Embryonic facial prominence (tissue), 1 donor: ENCODE measurements around the gene DET1.
"Not testable (repeated sequence)": the region's sequence is repeated elsewhere in the genome, so short reads cannot be mapped to it uniquely, and the experiment has no call there.

Source experiments
- DNase-seq: peaks from one replicate; pipeline ENCODE4 v3.0.0-alpha.2; 2016; ENCODE audit errors: extremely low spot score

DET1 gene

DNA sequence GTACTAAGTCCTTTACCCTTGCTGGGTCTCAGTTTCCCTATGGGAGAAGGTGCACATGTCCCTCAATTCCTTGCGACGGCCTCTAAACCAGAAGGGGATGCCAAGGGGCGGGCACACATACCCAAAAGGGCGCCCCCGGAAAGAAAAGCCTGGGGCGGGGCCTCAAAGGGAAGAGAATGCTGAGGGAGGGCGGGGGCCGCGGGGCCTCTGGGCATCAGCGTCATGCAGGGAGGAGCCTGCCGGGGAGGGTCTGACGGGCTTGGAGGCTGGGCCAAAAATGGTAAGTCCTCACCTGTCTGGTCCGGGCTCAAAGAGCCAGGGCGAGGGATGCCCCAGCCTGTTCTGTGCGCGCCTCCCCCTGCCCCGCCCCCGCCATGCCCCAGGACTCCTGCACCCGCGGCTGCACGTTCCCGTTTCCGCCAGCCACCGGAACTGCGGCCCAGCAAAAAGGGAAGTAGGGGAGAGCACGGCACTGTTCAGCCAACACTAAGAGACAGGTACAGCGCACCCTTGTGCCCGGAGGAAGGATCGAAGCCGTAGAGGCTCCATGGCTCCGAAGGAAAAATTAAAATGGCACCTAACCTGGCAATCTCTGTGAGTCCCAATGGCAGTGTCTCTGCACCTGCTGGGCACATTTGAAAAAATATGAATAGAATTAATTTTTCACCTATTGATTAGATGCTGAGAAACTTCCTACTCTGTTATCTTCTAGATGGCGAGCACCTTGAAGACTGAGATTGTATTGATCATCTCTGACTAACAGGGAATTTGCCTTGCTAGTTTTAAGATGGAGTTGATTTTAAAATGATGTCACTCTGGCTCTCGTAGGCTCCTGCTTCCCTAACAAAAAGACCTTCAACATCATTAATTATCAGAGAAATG lies at the start of gene DET1:
Gene DET1, minus strand, starts transcription at position 434 of the 882 bp plus-strand sequence. CDS start 14,976 bp downstream, outside the sequence.
- DNase-seq = peak; percentile 95

DNA sequence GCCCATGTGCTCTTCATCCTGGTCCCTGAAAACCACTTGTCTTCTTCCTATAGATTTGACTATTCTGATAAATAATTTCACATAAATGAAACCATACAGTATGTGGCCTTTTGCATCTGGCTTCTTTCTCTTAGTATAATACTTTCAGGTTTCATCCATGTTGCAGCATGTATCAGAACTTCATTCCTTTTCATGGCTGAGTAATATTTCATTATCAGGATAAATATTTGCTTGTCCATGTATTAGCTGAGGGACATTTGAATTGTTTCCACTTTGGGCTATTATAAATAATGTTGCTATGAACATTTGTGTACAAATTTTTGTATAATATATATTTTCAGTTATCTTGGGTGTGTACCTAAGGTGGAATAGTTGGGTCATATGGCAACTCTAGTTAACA lies 44.9 kb upstream of the DET1 start:
- DNase-seq = no peak

DNA sequence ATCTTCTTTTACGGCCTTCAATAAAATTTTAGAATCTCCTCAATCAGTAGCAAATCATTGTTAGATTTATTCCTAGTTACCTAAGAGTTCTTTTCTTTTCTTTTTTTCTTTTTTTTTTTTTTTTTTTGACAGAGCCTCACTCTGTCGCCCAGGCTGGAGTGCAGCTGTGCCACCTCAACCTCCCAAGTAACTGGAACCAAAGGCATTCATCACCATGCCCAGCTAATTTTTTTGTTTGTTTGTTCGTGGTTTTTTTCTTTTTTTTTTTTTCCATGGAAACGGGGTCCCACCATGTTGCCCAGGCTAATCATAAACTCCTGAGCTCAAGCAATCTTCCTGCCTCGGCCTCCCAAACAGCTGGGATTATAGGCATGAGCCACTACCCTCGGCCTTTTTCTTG lies 44.3 kb upstream of the DET1 start:
- DNase-seq = no peak

DNA sequence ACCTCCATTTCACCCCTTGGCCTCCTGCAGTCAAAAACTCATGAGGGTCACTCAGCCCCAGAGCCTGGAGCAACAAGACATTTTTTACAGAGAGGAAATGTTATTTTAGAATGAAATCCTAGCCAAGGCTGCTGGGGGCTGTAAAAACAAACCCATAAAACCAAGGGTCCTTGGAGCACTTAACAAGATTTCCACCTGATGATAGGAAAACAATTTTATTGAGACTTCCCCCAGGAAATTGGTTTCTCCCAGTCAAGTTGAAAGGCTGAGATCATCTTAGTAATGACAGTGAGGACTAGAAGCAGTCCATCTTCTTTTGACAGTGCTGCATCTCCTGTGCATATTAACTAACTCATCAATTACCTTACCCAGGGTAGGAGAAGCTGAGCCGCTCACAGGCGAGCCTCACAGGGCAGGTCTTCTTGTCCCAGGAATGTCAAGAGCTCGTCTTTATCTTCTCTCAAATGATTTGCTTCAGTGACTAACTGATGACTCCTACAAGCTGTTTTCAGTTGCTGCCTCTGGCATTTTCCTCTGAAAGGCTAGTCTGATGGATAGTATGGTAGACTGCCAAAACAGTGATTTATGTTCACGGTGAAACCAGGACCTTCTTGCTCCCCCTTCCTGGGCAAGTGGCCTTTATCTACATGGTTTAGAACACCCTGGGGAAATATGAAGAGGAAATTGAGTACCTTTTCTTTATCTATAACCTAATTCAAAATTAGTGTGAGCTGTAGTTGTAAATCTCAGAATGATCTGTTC lies 40.1 kb upstream of the DET1 start:
- DNase-seq = no peak

DNA sequence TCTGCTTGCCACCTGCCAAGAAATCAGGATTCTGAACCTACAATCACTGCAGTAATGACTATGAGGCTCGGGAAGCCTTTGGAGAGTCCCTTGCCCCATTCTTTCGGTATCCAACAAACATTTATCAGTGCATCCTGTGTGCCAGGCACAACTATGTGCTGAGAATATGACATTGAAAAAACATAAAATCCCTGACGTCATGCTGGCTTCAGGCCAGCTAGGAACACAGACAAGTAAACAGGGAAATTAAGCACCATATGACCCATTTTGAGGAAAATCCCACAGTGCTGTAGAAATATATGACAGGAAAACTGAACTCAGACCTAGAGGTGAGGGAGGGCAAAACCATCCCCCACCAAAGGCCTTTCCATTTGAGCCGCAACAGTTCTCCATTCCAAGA lies 34.1 kb upstream of the DET1 start:
- no peak for DNase-seq

DNA sequence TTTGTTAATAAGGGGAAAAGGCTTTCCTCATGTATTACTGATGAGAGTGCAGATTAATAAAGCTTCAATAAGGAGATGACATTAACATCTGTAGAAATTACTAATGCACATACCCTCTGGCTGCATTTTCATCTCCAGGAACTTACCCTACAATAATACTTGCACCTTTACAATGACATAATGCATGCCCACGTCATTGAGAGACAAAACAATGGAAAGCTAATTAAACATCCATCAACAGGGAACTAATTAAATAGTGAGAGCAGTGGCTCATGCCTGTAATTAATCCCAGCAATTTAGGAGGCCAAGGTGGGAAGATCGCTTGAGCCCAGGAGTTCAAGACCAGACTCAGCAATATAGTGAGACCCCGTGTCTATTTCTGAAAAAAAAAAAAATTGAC lies 32.8 kb upstream of the DET1 start:
- no peak for DNase-seq

DNA sequence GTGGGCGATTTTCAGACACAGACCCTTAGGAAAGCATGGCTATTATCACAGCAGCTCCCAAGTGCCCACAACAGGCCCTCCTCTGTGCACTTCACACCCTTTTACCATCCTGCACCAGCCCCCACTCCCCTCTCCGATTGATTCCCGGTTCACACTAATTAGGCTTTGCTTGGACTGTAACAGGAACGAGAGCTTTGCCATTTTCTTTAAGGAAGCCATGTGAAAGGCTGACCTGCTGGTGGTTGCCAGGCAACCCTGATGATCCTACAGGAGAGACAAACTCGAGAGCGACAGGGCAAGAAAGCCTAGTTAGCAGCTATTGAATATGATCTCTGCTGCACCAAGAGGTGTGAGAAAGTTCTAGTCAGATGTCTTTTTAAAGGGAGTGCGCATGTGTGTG lies 28.2 kb upstream of the DET1 start:
- DNase-seq = no peak

DNA sequence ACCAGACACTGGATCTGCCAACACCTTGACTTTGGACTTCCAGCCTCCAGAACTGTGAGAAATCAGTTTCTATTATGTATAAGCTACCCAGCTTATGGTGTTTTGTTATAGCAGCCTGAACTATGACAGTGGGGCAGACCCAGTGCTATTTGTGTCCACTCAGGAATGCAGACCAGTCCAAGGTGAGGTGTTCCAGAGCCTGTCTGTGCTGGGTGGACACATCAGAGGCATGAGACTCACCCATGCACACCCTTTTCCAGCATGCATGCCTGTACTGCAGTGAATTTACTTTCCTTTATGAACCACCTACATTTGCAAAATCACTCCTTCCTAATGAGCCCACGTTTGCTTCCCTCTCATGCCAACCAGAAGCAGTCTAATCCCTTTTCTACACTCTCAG lies 27.6 kb upstream of the DET1 start:
- DNase-seq = no peak

DNA sequence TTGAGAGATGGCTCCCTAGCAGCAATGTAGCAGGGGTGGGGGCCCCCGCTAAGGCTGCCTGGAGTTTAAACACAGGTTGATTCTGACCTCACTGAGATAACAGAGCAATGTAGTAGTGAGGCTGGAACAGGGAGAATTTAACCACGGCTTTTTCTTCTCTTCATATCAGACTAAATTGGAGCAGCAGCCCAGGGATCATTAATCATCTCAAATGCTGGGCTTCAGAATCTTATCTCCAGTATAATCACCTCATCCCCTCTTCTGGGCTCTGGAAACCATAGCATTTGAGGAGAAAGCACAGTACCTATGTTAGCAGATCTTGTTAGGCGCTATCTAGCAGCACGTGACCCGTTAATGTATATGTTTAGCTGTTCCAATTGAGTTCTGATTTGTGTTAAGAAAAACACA lies 25.4 kb upstream of the DET1 start:
- no peak for DNase-seq

DNA sequence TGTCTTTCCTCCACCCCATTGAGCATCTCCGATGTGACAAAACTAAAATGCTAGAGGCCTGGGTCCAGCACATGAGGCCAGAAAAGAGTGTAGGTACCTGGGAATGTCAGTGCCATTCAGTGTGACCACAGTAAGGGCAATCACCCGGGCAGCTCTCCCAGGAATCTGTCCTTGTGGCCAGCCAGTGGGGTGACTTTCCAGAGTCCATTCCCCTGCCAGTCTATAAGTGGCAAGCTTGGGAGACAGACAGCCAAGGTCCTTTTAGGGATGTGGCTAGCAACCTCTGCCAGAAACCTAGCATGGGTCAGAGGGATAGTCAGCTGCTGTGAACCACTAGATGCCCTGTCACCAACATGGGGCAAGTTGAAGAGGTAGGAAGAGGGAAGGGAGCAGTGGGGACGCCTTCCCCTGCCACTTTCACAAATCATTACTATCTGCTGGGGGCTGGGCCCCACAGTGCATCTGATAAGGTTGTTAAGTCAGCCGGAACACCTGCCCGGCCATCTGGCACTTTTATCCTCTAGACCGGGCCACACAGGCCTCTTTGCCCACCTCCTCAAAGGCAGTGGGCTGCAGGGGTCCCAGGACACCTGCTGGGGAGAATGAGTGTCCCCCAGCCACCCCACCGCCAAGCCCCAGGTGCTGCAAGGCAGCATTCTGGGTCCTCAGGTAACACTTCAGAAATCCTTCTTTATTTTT lies 24.8 kb upstream of the DET1 start:
- no peak for DNase-seq

DNA sequence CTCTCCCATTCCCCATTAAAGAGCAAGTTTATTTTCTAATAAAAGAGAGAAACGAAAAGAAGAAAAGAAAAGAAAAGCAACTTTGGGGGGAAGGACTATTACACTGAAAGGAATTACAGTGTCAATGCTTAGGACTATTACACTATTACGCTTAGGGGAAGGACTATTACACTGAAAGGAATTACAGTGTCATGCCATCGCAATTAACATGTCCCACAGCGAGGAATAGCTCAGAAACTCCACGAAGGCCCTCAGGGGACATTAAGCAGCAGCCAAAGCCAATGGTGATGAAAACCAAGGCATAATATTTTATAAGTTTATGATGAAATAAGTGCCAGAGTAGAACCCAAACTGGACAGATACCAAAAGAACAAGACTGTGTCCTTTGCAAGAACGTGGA lies 22.1 kb upstream of the DET1 start:
- no peak for DNase-seq

DNA sequence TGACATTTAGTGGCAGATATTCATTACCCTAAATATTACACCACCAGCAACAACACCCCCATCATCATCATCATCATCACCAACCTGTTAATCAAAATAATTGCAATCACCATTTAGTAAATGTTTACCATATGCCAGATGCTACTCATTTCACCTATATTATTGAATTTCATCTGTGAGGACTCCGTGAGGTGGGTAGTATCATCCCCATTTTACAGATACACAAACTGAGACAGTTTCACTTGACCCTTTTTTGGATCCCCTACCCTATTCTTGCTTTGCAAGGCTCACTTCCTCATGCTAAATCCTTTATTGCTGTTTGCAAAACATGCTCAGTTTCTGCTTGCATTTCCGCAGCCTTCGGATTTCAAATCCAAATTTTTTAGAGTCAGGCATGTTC lies 18.3 kb upstream of the DET1 start:
- DNase-seq = no peak

DNA sequence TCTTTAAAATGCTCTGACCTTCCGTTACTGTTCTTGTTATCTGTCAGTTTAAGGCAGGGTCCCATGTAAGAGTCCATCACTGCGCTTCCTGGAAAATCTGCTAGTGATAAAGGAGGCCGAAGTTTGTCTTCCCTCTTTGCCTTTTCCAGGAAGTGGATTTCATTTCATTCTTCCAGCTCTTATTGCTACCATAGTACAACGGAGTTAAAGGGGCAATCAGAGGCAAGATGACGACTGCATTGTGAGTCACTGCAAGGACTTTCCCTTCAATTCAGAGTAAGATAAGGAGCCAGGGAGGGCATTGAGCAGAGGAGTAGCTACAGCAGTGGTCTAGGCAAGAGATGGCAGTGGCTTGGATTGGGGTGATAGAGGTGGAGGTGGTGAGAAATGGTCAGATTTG lies 17.2 kb upstream of the DET1 start:
- DNase-seq = no peak

DNA sequence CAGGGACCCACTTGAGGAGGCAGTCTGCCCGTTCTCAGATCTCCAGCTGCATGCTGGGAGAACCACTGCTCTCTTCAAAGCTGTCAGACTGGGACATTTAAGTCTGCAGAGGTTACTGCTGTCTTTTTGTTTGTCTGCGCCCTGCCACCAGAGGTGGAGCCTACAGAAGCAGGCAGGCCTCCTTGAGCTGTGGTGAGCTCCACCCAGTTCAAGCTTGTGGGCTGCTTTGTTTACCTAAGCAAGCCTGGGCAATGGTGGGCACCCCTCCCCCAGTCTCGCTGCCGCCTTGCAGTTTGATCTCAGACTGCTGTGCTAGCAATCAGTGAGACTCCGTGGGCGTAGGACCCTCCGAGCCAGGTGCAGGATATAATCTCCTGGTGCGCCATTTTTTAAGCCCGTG lies 13.1 kb upstream of the DET1 start:
- DNase-seq = not testable (repeated sequence)

DNA sequence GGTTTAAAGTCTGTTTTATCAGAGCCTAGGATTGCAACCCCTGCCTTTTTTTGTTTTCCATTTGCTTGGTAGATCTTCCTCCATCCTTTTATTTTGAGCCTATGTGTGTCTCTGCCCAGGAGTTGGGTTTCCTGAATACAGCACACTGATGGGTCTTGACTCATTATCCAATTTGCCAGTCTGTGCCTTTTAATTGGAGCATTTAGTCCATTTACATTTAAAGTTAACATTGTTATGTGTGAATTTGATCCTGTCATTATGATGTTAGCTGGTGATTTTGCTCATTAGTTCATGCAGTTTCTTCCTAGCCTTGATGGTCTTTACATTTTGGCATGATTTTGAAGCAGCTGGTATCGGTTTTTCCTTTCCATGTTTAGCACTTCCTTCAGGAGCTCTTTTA lies 11.5 kb upstream of the DET1 start:
- not testable (repeated sequence) for DNase-seq

DNA sequence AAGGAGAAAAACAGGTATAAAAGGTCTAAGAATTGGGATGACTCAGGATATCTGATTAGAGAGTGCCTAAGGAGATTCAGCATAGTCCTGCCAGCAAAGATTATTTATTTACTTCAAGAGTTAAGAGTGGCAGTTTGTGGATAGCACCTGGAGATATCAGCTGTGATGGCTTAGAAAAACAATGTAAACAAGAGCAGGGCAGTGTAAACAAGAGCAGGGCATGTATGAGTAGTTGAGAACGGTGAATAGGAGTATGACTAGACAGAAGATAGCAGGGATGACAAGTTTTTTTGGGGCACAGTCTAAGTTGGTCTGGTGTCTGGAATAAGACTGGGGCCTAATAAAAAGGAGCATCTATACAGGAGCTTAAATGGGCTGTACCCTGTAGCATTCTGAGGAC lies 1.5 kb upstream of the DET1 start:
- not testable (repeated sequence) for DNase-seq

DNA sequence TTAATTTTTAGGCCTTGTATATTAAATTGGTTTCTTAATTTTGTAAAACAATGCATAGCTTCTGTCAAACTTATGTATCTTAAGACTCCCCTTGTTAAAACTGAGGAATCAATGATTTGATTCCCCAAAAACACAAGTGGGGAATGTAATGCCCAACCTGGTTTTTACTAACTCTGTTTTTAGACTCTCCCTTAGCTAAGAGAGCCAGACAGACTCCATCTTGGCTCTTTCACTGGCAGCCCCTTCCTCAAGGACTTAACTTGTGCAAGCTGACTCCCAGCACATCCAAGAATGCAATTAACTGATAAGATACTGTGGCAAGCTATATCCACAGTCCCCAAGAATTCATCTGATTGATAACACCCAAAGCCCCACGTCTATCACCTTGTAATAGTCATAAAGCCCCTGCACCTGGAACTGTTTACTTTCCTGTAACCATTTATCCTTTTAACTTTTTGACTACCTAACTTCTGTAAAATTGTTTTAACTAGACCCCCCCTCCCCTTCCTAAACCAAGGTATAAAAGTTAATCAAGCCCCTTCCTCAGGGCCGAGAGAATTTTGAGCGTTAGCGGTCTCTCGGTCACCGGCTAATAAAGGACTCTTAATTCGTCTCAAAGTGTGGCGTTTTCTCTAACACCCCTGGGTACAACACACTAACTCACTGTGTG lies 768 bp downstream of the DET1 start:
- not testable (repeated sequence) for DNase-seq

DNA sequence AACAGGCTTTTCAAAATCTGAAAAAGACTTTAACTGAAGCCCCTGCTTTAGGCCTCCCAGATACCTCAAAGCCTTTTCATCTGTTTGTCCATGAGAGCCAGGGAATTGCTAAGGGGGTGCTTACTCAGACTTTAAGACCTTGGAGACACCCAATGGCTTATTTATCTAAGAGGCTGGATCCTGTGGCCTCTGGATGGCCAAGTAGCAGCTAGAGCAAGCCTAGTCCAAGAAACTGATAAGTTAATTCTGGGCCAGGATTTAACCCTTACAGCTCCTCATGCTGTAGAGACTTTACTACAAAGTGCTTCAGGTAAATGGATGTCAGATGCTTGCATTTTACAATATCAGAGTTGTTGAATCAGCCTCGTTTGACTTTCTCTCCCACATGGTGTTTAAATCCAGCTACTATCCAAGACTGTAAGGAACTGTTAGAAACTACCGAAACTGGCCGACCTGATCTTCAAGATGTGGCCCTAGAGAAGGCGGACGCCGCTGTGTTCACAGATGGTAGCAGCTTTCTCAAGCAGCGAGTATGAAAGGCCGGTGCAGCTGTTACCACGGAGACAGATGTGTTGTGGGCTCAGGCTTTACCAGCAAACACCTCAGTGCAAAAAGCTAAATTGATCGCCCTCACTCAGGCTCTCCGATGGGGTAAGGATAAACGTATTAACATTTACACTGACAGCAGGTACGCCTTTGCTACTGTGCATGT lies 3.3 kb downstream of the DET1 start:
- DNase-seq = no peak

DNA sequence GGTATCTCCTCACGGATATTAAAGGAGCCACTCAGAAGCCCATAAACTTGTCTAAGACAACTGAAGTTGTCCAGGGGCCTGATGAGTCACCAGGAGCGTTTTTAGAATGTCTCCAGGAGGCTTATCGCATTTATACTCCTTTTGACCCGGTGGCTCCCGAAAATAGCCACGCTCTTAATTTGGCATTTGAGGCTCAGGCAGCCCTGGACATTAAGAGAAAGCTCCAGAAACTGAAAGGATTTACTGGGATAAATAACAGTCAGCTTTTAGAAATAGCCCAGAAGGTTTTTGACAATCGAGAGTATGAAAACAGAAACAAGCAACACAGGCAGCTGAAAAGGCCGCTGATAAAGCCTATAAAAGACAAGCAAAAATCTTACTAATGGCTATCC lies 4.1 kb downstream of the DET1 start:
- no peak for DNase-seq

DNA sequence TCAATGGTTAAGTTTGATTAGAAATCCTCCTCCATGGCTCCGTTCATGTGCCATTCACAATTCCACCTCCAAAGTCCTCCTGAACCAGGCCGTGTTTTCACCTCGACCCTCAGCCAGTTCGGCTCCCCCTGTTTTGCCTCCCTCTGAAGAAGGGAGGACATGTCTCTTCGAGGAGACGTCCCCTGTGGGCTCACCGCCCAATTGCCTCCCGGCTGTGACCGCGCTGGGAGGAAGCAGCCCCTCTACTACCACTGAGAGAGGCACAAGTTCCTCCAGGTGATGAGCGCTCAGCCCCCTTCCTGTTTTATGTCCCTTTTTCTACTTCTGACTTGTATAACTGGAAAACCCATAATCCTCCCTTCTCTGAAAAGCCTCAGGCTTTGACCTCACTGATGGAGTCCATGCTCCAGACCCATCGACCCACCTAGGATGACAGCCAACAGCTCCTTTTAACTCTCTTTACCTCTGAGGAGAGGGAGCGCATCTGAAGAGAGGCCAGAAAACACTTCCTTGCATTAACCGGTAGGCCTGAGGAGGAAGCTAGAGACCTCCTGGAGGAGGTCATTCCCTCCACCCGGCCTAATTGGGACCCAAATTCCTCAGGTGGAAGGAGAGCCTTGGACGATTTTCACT lies 4.7 kb downstream of the DET1 start:
- DNase-seq = no peak

DNA sequence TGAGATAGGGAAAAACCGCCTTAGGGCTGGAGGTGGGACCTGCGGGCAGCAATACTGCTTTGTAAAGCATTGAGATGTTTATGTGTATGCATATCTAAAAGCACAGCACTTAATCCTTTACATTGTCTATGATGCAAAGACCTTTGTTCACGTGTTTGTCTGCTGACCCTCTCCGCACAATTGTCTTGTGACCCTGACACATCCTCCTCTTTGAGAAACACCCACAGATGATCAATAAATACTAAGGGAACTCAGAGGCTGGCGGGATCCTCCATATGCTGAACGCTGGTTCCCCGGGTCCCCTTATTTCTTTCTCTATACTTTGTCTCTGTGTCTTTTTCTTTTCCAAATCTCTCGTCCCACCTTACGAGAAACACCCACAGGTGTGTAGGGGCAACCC lies 5.4 kb downstream of the DET1 start:
- DNase-seq = not testable (repeated sequence)
